Nephron progenitor cell (in vitro differentiated cells): Measurements from ENCODE around the gene ARHGEF38.

Experiments used
- DNase-seq: peaks from one replicate; pipeline ENCODE4 v3.0.0; 2021
- H3K27ac Mint-ChIP-seq: 2 replicates; pipeline ENCODE4 v1.8.0; 2021; ENCODE audit warnings: mild to moderate bottlenecking, moderate library complexity, mixed read lengths
- H3K27me3 Mint-ChIP-seq: 2 replicates; pipeline ENCODE4 v1.8.0; 2021; ENCODE audit warnings: mild to moderate bottlenecking, low read depth, mixed read lengths; ENCODE audit not compliant: poor library complexity
- H3K36me3 Mint-ChIP-seq: 2 replicates; pipeline ENCODE4 v1.8.0; 2021; ENCODE audit warnings: low read depth, mixed read lengths
- H3K4me1 Mint-ChIP-seq: 2 replicates; pipeline ENCODE4 v1.8.0; 2021; ENCODE audit warnings: mixed read lengths
- H3K4me3 Mint-ChIP-seq: 2 replicates; pipeline ENCODE4 v1.8.0; 2021; ENCODE audit warnings: mild to moderate bottlenecking, moderate library complexity, mixed read lengths
- H3K9me3 Mint-ChIP-seq: 2 replicates; pipeline ENCODE4 v1.8.0; 2021; ENCODE audit warnings: mild to moderate bottlenecking, moderate library complexity, mixed read lengths
- TF ChIP-seq, protein P1 (sequence below): fragments of 200-600 bp; sonication (generic); IDR thresholded peaks from 2 replicates; pipeline ENCODE4 v1.5.0; 2021; ENCODE audit warnings: antibody characterized with exemption

Gene ARHGEF38

DNA sequence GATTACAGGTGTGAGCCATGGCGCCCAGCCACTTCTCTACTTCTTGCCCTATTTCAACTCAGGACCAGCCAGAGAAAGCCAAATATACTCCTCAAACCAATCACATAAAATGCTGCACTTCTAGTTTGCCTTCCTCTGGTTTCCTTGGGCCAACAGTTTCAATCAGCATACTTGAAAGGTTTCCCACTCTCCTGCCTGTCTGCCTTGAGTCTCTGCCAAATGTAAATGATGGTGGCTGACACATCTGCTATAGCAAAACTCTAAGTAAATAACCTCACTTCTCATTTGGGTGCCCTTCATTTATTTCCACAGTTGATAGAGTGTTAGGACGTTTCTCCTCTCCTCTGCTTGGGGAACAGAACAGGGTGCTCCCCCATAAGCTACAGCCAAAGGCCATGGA lies 42.2 kb upstream of the ARHGEF38 start:
- peaks cover 27% of the 10 kb centered on the region for H3K9me3 Mint-ChIP-seq
- H3K4me1 Mint-ChIP-seq: no peaks in the 10 kb centered on the region
- DNase-seq: no peak
- no peak overlapping the region for H3K27ac Mint-ChIP-seq
- TF ChIP-seq, protein P1, sequence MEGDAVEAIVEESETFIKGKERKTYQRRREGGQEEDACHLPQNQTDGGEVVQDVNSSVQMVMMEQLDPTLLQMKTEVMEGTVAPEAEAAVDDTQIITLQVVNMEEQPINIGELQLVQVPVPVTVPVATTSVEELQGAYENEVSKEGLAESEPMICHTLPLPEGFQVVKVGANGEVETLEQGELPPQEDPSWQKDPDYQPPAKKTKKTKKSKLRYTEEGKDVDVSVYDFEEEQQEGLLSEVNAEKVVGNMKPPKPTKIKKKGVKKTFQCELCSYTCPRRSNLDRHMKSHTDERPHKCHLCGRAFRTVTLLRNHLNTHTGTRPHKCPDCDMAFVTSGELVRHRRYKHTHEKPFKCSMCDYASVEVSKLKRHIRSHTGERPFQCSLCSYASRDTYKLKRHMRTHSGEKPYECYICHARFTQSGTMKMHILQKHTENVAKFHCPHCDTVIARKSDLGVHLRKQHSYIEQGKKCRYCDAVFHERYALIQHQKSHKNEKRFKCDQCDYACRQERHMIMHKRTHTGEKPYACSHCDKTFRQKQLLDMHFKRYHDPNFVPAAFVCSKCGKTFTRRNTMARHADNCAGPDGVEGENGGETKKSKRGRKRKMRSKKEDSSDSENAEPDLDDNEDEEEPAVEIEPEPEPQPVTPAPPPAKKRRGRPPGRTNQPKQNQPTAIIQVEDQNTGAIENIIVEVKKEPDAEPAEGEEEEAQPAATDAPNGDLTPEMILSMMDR: no peak
- no peaks in the 10 kb centered on the region for H3K36me3 Mint-ChIP-seq
- H3K4me3 Mint-ChIP-seq: no peak overlapping the region
- H3K27me3 Mint-ChIP-seq: peaks cover 4% of the 10 kb centered on the region

DNA sequence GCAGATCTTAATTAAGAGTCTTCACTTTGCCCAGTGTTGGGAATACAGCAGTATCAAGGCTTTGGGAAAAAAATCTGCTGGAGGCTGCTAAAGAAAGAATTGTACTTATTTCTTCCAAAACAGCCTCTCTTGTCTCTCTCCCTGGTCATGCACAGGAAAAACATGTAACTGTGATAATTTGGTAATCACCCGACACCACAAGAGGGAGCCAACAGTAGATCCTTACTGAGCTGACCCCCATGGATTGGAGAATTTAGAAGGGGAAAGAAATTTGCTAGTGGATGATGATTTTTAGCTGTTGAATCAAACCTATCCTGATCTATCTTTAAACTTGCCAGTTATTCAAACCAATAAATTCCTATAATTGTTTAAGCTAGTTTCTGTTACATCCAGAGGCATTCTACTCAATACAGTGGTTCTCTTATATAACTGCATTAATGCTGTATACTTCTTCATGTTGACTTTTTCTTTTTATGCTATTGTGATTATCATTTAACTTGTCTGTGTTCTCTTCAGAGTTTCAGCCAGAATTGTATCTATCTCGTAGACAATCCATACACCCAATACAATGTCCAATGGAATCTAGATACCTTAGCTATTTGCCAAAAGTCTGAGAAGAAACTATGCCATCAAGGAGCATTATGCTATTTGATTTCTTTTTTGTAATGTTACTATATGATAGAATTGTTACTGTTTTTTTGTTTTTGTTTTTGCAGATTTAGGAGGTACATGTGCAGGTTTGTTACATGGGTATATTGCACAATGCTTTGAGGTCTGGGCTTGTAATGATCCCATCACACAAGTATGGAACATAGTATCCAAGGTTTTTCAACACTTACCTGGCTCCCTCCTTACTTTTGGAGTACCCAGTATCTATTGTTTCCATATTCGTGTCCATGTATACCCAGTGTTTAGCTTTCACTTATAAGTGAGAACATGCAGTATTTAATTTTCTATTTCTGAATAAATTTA lies 31.3 kb upstream of the ARHGEF38 start:
- DNase-seq: peak; percentile 37
- Mint-ChIP-seq H3K4me1 (no peaks in the 10 kb centered on the region), H3K27ac (no peak overlapping the region), H3K27me3 (peaks cover 2% of the 10 kb centered on the region), H3K36me3 (no peaks in the 10 kb centered on the region), H3K4me3 (no peak overlapping the region), H3K9me3 (no peaks in the 10 kb centered on the region)
- TF ChIP-seq, protein P1: peak; percentile 64

DNA sequence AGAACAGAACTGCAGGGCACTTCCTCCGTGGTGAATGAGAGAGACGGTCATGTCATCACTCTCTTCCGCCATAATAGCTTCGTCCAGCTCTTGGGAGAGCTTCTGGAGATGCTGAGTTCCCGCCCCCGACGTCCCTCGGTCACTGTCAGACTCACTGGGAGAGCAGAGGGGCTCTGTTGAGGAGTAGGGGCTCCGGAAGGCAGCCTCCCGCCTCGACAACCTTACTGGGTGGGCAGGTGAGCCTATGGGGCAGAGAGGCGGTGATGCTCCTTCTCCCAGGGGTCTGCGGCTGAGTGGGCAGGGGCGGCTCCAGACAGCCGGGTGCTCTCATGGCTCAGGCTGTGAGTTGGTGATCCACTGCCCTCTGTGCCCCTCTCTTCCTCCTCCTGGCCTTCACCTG lies 25.8 kb upstream of the ARHGEF38 start:
- TF ChIP-seq, protein P1: no peak
- no peaks in the 10 kb centered on the region for H3K4me1 Mint-ChIP-seq
- no peak overlapping the region for H3K27ac Mint-ChIP-seq
- H3K27me3 Mint-ChIP-seq: peaks cover 9% of the 10 kb centered on the region
- H3K4me3 Mint-ChIP-seq: no peak overlapping the region
- H3K9me3 Mint-ChIP-seq: no peaks in the 10 kb centered on the region
- no peaks in the 10 kb centered on the region for H3K36me3 Mint-ChIP-seq
- no peak for DNase-seq

DNA sequence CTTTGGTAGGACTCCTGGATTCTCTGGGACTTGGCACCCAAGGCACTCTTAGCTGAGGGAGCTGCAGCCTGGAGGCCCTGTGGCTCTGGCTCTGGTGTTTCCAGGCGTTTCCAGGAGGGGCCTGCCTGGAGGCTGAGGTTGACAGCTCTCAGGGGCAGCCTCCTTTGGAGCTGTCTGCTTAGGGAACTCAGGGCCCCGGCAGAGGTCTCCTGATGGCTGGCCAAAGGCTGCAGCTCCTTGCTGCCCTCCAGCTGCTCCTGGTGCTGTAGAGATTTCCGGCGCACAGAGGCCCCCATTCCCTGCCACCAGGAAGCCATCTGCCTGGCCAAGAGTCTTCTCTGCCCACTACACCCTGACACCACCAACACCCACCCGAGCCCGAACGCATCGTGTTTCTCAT lies 25.3 kb upstream of the ARHGEF38 start:
- Mint-ChIP-seq H3K36me3 (no peaks in the 10 kb centered on the region), H3K4me3 (no peak overlapping the region)

DNA sequence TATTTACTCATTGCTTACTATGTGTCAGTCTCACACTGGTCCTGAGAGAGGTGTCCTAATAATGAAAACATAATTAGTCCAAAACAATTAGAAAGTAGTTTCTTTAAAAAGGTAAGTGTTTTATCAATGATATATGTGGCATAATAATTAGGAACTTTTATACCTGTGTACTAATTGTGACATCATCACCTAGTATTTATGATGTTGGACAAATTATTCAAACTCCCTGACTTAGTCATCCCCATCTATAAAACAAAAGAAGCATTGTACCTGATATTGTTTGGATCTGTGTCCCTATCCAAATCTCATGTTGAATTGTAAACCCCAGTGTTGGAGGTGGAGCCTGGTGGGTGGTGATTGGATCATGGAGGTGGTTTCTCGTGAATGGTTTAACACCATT lies 15.8 kb upstream of the ARHGEF38 start:
- TF ChIP-seq, protein P1: no peak
- peaks cover 7% of the 10 kb centered on the region for H3K27me3 Mint-ChIP-seq
- no peaks in the 10 kb centered on the region for H3K4me1 Mint-ChIP-seq

More for the DNA sequence above, 25.3 kb upstream of the ARHGEF38 start:
- H3K4me1 Mint-ChIP-seq: no peaks in the 10 kb centered on the region
- no peaks in the 10 kb centered on the region for H3K9me3 Mint-ChIP-seq
- no peak for DNase-seq
- H3K27ac Mint-ChIP-seq: no peak overlapping the region
- H3K27me3 Mint-ChIP-seq: peaks cover 9% of the 10 kb centered on the region
- TF ChIP-seq, protein P1: no peak

DNA sequence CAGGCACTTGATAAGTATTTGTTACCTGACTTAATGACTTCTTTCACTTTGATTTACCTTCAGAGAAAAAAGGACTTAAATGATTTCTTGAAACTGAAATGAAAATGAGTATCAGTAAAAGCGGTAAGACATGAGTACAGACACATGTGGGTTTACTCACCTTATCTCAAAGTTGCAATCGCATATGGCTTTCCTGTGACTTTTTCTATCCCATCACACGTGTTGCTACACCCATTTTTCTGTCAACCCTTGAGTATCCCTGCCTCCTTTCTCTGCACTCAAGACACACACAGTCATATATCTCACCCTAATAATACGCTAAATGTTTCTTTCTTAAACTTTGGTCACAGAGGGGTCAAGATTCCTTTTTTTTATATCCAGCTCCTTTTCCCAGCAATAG lies 11.0 kb upstream of the ARHGEF38 start:
- Mint-ChIP-seq H3K4me3 (no peak overlapping the region), H3K9me3 (no peaks in the 10 kb centered on the region), H3K4me1 (peaks cover 10% of the 10 kb centered on the region)

More for the DNA sequence above, 15.8 kb upstream of the ARHGEF38 start:
- no peaks in the 10 kb centered on the region for H3K36me3 Mint-ChIP-seq
- H3K4me3 Mint-ChIP-seq: no peak overlapping the region
- no peak for DNase-seq
- no peak overlapping the region for H3K27ac Mint-ChIP-seq
- no peaks in the 10 kb centered on the region for H3K9me3 Mint-ChIP-seq

More for the DNA sequence above, 11.0 kb upstream of the ARHGEF38 start:
- TF ChIP-seq, protein P1: no peak
- no peaks in the 10 kb centered on the region for H3K36me3 Mint-ChIP-seq
- DNase-seq: no peak
- H3K27ac Mint-ChIP-seq: no peak overlapping the region
- peaks cover 4% of the 10 kb centered on the region for H3K27me3 Mint-ChIP-seq
